HG02981 (cell line): ENCODE measurements around the gene CCL8.
"Not testable (repeated sequence)": the region's sequence is repeated elsewhere in the genome, so short reads cannot be mapped to it uniquely, and the experiment has no call there.

Experiments used
- ATAC-seq: cut with Tn5 transposase; IDR thresholded peaks from one replicate; pipeline ENCODE4 v1.9.1; 2021; ENCODE audit warnings: mild to moderate bottlenecking, moderate library complexity; ENCODE audit not compliant: unreplicated experiment

Gene CCL8

GRCh38 chr17:34313164-34313563 lies 6.1 kb upstream of the CCL8 start:
- ATAC-seq, result no peak

GRCh38 chr17:34314279-34314678 lies 5.0 kb upstream of the CCL8 start:
- ATAC-seq, result no peak

- ATAC-seq, result no peak
Observed at GRCh38 chr17:34318474-34318873, 761 bp upstream of the CCL8 start.

- no peak for ATAC-seq
Observed at GRCh38 chr17:34321964-34322363, 2.7 kb downstream of the CCL8 start.

GRCh38 chr17:34327580-34327979 lies 8.3 kb downstream of the CCL8 start:
- ATAC-seq, result not testable (repeated sequence)

GRCh38 chr17:34337701-34338100 lies 18.5 kb downstream of the CCL8 start:
- ATAC-seq, result no peak

GRCh38 chr17:34339138-34339770 lies 20.0 kb downstream of the CCL8 start:
- ATAC-seq, result no peak

GRCh38 chr17:34341916-34342315 lies 22.7 kb downstream of the CCL8 start:
- ATAC-seq, result no peak

- ATAC-seq, result no peak
Observed at GRCh38 chr17:34347063-34347462, 27.8 kb downstream of the CCL8 start.

GRCh38 chr17:34349751-34350150 lies 30.5 kb downstream of the CCL8 start:
- ATAC-seq, result no peak

GRCh38 chr17:34351096-34351495 lies 31.9 kb downstream of the CCL8 start:
- ATAC-seq, result no peak

GRCh38 chr17:34352191-34352590 lies 33.0 kb downstream of the CCL8 start:
- ATAC-seq, result no peak

GRCh38 chr17:34354637-34355036 lies 35.4 kb downstream of the CCL8 start:
- no peak for ATAC-seq

- no peak for ATAC-seq
Observed at GRCh38 chr17:34356194-34356593, 37.0 kb downstream of the CCL8 start, which contains the start of gene CCL13. Gene CCL13, plus strand, starts transcription at chr17:34356480. Its CDS starts 47 bp downstream, at chr17:34356527.

- ATAC-seq, result no peak
Observed at GRCh38 chr17:34357398-34357797, 38.2 kb downstream of the CCL8 start.

GRCh38 chr17:34358631-34359030 lies 39.4 kb downstream of the CCL8 start:
- ATAC-seq, result no peak

- ATAC-seq, result no peak
Observed at GRCh38 chr17:34360601-34361270, 41.5 kb downstream of the CCL8 start.

GRCh38 chr17:34361478-34362061 lies 42.3 kb downstream of the CCL8 start:
- peak; percentile 71 for ATAC-seq

GRCh38 chr17:34363183-34363661 lies 44.0 kb downstream of the CCL8 start, which contains the start of gene CCL1:
Gene CCL1, minus strand, starts transcription at chr17:34363233. Its CDS starts 72 bp downstream, at chr17:34363161.
- no peak for ATAC-seq

GRCh38 chr17:34364751-34365150 lies 45.5 kb downstream of the CCL8 start:
- ATAC-seq, result no peak

GRCh38 chr17:34365340-34365739 lies 46.1 kb downstream of the CCL8 start:
- ATAC-seq, result no peak

GRCh38 chr17:34366010-34366409 lies 46.8 kb downstream of the CCL8 start:
- ATAC-seq, result no peak
